GM10266 (cell line): ENCODE measurements around the gene SLC20A1.
A peak's percentile ranks its signal among the peaks of the same experiment; 100 is the strongest.

Source experiments
- DNase-seq: peaks from one replicate; pipeline ENCODE4 v3.0.0; 2012; ENCODE audit errors: extremely low spot score
- TF ChIP-seq, protein P1 (sequence below): IDR thresholded peaks from 2 replicates; pipeline ENCODE4 v1.5.1; 2012; ENCODE audit warnings: mild to moderate bottlenecking, low read depth; ENCODE audit not compliant: control insufficient read depth, insufficient read depth; ENCODE audit errors: missing control alignments

The SLC20A1 gene

DNA sequence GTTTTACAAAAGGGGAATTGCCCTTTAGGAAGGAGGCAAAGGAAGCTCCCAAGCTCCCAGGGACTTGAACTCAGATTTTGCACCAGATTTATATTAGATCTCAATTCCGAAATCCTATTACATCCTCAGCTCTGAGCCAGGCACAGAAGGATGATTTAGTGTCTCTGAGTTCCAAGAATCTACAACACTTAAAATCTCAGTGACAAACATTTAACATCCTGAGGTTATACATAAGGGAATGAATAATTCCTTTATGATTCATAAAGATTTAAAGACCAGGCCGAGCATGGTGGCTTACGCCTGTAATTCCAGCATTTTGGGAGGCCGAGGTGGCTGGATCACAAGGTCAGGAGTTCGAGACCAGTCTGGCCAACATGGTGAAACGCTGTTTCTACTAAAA lies 16.5 kb upstream of the SLC20A1 start:
- no peak for DNase-seq
- TF ChIP-seq, protein P1, sequence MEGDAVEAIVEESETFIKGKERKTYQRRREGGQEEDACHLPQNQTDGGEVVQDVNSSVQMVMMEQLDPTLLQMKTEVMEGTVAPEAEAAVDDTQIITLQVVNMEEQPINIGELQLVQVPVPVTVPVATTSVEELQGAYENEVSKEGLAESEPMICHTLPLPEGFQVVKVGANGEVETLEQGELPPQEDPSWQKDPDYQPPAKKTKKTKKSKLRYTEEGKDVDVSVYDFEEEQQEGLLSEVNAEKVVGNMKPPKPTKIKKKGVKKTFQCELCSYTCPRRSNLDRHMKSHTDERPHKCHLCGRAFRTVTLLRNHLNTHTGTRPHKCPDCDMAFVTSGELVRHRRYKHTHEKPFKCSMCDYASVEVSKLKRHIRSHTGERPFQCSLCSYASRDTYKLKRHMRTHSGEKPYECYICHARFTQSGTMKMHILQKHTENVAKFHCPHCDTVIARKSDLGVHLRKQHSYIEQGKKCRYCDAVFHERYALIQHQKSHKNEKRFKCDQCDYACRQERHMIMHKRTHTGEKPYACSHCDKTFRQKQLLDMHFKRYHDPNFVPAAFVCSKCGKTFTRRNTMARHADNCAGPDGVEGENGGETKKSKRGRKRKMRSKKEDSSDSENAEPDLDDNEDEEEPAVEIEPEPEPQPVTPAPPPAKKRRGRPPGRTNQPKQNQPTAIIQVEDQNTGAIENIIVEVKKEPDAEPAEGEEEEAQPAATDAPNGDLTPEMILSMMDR, result no peak

DNA sequence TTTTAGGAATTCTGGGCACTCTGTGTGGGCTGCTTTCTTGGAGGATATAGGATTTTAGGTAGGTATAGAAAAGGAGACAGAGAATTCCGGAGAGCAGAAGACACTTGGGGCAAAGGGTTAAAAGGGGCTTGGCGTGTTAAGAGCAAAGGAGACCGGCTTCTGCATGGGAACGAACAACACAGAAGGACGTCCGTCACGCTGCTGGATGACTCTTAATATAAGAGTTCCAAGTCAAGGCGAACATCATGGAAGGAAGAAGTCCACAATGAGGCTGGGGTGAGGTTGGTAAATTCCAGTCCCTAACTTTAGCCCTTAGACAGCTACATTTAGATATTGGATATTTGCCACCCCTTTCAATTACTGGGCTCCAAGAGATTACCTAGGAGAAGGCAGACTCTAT lies 15.9 kb upstream of the SLC20A1 start:
- no peak for DNase-seq
- TF ChIP-seq, protein P1, result no peak

DNA sequence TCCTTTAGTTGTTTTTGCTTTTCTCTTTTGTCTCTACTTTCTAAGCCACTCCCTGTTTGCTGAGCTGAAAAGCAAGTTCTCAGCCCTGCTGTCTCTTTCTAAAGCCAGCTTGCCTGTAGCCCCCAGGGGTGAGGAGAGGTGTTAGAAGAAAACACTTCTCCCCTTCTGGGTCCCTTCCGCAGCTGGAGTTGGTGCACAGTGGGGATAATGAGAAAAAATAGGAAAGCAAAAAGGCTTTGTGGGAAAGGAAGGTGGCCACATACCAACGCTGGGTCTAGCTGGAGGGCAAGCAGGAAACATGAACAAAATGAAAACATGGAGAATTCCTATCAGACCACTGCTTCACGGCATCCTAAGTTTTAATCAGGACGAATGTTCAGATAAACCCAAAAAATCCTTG lies 15.5 kb upstream of the SLC20A1 start:
- no peak for DNase-seq
- TF ChIP-seq, protein P1, result no peak

DNA sequence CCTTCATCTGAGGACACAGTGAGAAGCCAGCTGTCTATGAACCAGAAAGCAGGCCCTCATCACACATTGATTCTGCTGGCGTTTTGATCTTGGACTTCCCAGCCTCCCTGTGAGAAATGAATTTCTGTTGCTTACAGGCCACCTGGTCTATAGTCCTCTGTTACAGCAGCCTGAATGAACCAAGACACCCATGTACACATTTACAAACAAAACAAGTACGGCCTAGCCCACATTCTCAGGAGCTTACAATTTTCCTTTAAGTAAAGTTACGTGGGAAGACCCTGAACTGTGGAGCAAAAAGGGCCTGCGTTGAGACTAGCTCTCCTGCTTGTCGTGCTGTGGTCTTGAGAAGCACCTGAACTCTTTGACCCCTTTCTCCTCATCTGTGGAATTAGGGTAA lies 12.0 kb upstream of the SLC20A1 start:
- DNase-seq, result no peak
- TF ChIP-seq, protein P1, result no peak

GRCh38 chr2:112634153-112634873 lies 11.4 kb upstream of the SLC20A1 start:
- TF ChIP-seq, protein P1, result no peak

GRCh38 chr2:112634874-112635157 lies 10.9 kb upstream of the SLC20A1 start:
- TF ChIP-seq, protein P1, result no peak

More at GRCh38 chr2:112634153-112634873, 11.4 kb upstream of the SLC20A1 start:
- DNase-seq, result no peak

DNA sequence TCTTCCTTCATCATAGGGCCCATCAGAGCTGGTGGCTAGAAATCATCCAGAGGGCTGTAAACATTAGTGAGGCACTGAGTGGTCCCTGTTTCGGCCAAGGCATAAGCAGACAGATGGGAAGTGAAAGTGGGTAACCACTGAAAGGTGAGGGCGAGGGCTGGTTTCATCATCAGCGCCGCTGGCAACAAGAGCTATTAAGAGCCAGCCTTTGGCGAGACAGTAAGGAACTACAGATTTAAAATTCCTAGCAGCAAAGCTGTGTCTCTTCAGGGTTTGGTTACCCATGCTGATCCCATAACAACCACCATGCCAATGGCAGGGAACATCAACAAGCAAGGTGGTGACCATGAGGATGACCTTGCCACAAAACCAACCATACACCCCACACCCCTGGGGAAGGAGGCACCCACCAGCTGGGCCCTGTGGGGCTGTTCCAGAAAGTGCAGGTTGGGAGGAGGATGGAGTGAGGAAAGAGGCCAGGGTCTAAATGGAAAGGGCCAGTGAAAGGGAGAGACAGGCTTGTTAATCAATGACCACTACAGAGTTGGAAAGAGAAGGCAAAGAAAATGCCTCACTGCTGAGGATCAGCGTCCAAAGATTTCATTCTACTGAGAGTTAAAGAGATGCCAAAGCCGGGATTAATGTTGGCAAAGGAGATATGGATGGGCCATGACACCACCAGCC lies 9.0 kb upstream of the SLC20A1 start:
- TF ChIP-seq, protein P1, result no peak
- DNase-seq, result peak; percentile 35

More at GRCh38 chr2:112634874-112635157, 10.9 kb upstream of the SLC20A1 start:
- no peak for DNase-seq
